H1 (cell line): ENCODE data around the gene AGBL4. TPM values are rescaled to one million over a fixed set of nuclear protein-coding genes. Genes with fewer than 3 reads are reported as not detected.

Source experiments
- CTCF ChIA-PET: fragments of 300-600 bp; sonication (Branson Sonifier 250); formaldehyde crosslinking; loops from one replicate; lab custom pipeline; 2021; ENCODE audit not compliant: partially characterized antibody; lab: Charles Lee
- POLR2A ChIA-PET: fragments of 300-600 bp; sonication (Branson Sonifier 250); formaldehyde crosslinking; loops from one replicate; lab custom pipeline; 2021; ENCODE audit warnings: inconsistent platforms; ENCODE audit not compliant: partially characterized antibody; lab: Charles Lee
- DNase-seq, 2 experiments: peaks; one replicate each; pipeline versions ENCODE4 v3.0.0 to v3.0.0-alpha.2; 2010 to 2022; ENCODE audit warnings: low spot score in 2 of 2, low read depth in 1 of 2, mixed read lengths in 1 of 2
- FAIRE-seq: peaks from 2 replicates; lab custom pipeline; 2011; peaks lifted over from hg19 to GRCh38; lab: Jason Lieb, UNC
- H2AFZ ChIP-seq: 2 replicates; pipeline ENCODE4 v1.8.1; 2012; ENCODE audit warnings: low read length, inconsistent platforms
- H2AK5ac ChIP-seq: 2 replicates; pipeline ENCODE4 v1.6.1; 2013; ENCODE audit warnings: low read depth, low read length
- H2BK120ac ChIP-seq: replicated peaks from 2 replicates; pipeline ENCODE3; 2013; ENCODE audit warnings: low read depth, low read length, inconsistent platforms
- H2BK12ac ChIP-seq: 2 replicates; pipeline ENCODE4 v1.6.1; 2013; ENCODE audit warnings: low read depth, low read length
- H2BK15ac ChIP-seq: 2 replicates; pipeline ENCODE4 v1.6.1; 2013; ENCODE audit warnings: low read length
- H2BK20ac ChIP-seq: 2 replicates; pipeline ENCODE4 v1.6.1; 2013; ENCODE audit warnings: low read length
- H2BK5ac ChIP-seq: 2 replicates; pipeline ENCODE4 v1.6.1; 2013; ENCODE audit warnings: low read depth, low read length
- H3K14ac ChIP-seq: 2 replicates; pipeline ENCODE4 v1.6.1; 2013; ENCODE audit warnings: inconsistent platforms; ENCODE audit not compliant: insufficient read length
- H3K18ac ChIP-seq: 2 replicates; pipeline ENCODE4 v1.6.1; 2013; ENCODE audit warnings: low read length; ENCODE audit errors: extremely low read depth
- H3K23ac ChIP-seq: 2 replicates; pipeline ENCODE4 v1.6.1; 2013; ENCODE audit warnings: inconsistent platforms; ENCODE audit not compliant: insufficient read length
- H3K23me2 ChIP-seq: 2 replicates; pipeline ENCODE4 v1.6.1; 2013; ENCODE audit warnings: low read depth, low read length
- H3K27ac ChIP-seq: 2 replicates; pipeline ENCODE4 v1.6.1; 2011; ENCODE audit warnings: low read depth, low read length, inconsistent platforms
- H3K27me3 ChIP-seq, 4 experiments: replicated peaks in 1 of 4; 1 replicate in 1 of 4; 2 replicates in 3 of 4; pipeline versions ENCODE4 v1.6.1 to v1.8.1; 2011 to 2013; ENCODE audit warnings: low read length in 3 of 4, mild to moderate bottlenecking in 3 of 4, inconsistent platforms in 2 of 4, mixed read lengths in 2 of 4, moderate library complexity in 1 of 4; ENCODE audit not compliant: control insufficient read depth in 3 of 4, insufficient read depth in 3 of 4; ENCODE audit errors: extremely low read depth in 1 of 4
- H3K36me3 ChIP-seq, 4 experiments: 2 replicates each; pipeline versions ENCODE4 v1.6.1 to v1.8.1; 2011 to 2013; ENCODE audit warnings: mild to moderate bottlenecking in 4 of 4, low read length in 3 of 4, moderate library complexity in 2 of 4, control low read depth in 1 of 4, inconsistent platforms in 1 of 4; ENCODE audit not compliant: insufficient read depth in 4 of 4, control insufficient read depth in 2 of 4
- H3K4ac ChIP-seq: replicated peaks from 2 replicates; pipeline ENCODE3; 2013; ENCODE audit warnings: low read length, low read depth, mixed read lengths, inconsistent platforms; ENCODE audit not compliant: insufficient read length
- H3K4me1 ChIP-seq, 4 experiments: replicated peaks in 1 of 4; 1 replicate in 1 of 4; 2 replicates in 3 of 4; pipeline versions ENCODE4 v1.6.1 to v1.8.1; 2011 to 2013; ENCODE audit warnings: low read length in 3 of 4, inconsistent platforms in 2 of 4, mixed read lengths in 1 of 4; ENCODE audit not compliant: insufficient read depth in 4 of 4, control insufficient read depth in 3 of 4
- H3K4me2 ChIP-seq, 2 experiments: 2 replicates each; pipeline versions ENCODE4 v1.6.1 to v1.8.1; 2011 to 2013; ENCODE audit warnings: low read depth in 2 of 2, low read length in 2 of 2, control low read depth in 1 of 2, inconsistent platforms in 1 of 2, mild to moderate bottlenecking in 1 of 2; ENCODE audit not compliant: insufficient read depth in 1 of 2
- H3K4me3 ChIP-seq, 4 experiments: fragments of 200-600, 300-600 bp in 1 of 4; sonication (generic), shearing (Covaris generic), sonication (Bioruptor Twin) in 1 of 4; 2 replicates each; pipeline versions ENCODE4 v1.5.1 to v1.8.1; 2011 to 2016; ENCODE audit warnings: low read length in 4 of 4, low read depth in 3 of 4, control low read depth in 2 of 4, inconsistent platforms in 2 of 4, mild to moderate bottlenecking in 2 of 4, mixed read lengths in 1 of 4, moderate library complexity in 1 of 4; ENCODE audit not compliant: insufficient read depth in 2 of 4; ENCODE audit errors: extremely low read depth in 1 of 4
- H3K56ac ChIP-seq: replicated peaks from 2 replicates; pipeline ENCODE3; 2013; ENCODE audit warnings: low read depth, mild to moderate bottlenecking, mixed read lengths, low read length, inconsistent platforms; ENCODE audit not compliant: insufficient read length
- H3K79me1 ChIP-seq: 2 replicates; pipeline ENCODE4 v1.6.1; 2013; ENCODE audit warnings: low read depth, low read length, control low read depth
- H3K79me2 ChIP-seq, 2 experiments: 2 replicates each; pipeline versions ENCODE4 v1.6.1 to v1.8.1; 2012 to 2013; ENCODE audit warnings: low read length in 2 of 2, mild to moderate bottlenecking in 2 of 2, inconsistent platforms in 1 of 2; ENCODE audit not compliant: insufficient read depth in 2 of 2, control insufficient read depth in 1 of 2
- H3K9ac ChIP-seq, 4 experiments: replicated peaks in 1 of 4; 1 replicate in 1 of 4; 2 replicates in 3 of 4; pipeline versions ENCODE4 v1.6.1 to v1.8.1; 2011 to 2013; ENCODE audit warnings: low read depth in 3 of 4, low read length in 3 of 4, control low read depth in 2 of 4, mild to moderate bottlenecking in 2 of 4, moderate library complexity in 2 of 4, inconsistent platforms in 1 of 4; ENCODE audit errors: extremely low read depth in 1 of 4
- H3K9me3 ChIP-seq, 2 experiments: 2 replicates each; pipeline versions ENCODE4 v1.6.1 to v1.8.1; 2012 to 2013; ENCODE audit warnings: mild to moderate bottlenecking in 2 of 2, moderate library complexity in 2 of 2, control low read depth in 1 of 2, inconsistent platforms in 1 of 2, low read depth in 1 of 2, low read length in 1 of 2, mixed read lengths in 1 of 2; ENCODE audit not compliant: insufficient read depth in 2 of 2
- H4K20me1 ChIP-seq, 2 experiments: replicated peaks in 1 of 2; 2 replicates each; pipeline versions ENCODE3 to v1.8.1; 2011 to 2013; ENCODE audit warnings: inconsistent platforms in 2 of 2, low read length in 2 of 2, mild to moderate bottlenecking in 1 of 2; ENCODE audit not compliant: insufficient read depth in 2 of 2, control insufficient read depth in 1 of 2
- H4K5ac ChIP-seq: 2 replicates; pipeline ENCODE4 v1.6.1; 2013; ENCODE audit warnings: low read length, low read depth, mixed read lengths, inconsistent platforms; ENCODE audit not compliant: insufficient read length
- H4K8ac ChIP-seq: 2 replicates; pipeline ENCODE4 v1.8.0; 2013; ENCODE audit warnings: mild to moderate bottlenecking, moderate library complexity, low read length, inconsistent platforms; ENCODE audit not compliant: insufficient read depth; ENCODE audit errors: extremely low read depth
- H4K91ac ChIP-seq: replicated peaks from 2 replicates; pipeline ENCODE3; 2013; ENCODE audit warnings: low read length, mixed read lengths, inconsistent platforms; ENCODE audit not compliant: insufficient read length
- POLR2AphosphoS5 ChIP-seq: IDR thresholded peaks from 2 replicates; pipeline ENCODE4 v1.6.1; 2011; ENCODE audit warnings: low read depth, low read length
- WGBS, 2 experiments: shearing (Covaris generic) in 1 of 2; methylation state at CpG; one replicate each; pipeline versions ENCODE4 v1.1.6 to v1.1.7; 2013 to 2015; ENCODE audit warnings: low lambda C conversion rate in 2 of 2, mixed read lengths in 2 of 2, inconsistent platforms in 1 of 2, low coverage in 1 of 2, missing lambda C conversion rate in 1 of 2; ENCODE audit not compliant: insufficient replicate concordance in 2 of 2, insufficient coverage in 1 of 2, insufficient read length in 1 of 2; ENCODE audit errors: extremely low coverage in 1 of 2, missing lambda C conversion rate in 1 of 2; 5-methylcytosine and 5-hydroxymethylcytosine counted together
- polyA plus RNA-seq, 7 experiments: library from polyadenylated mRNA; depleted of rRNA in 3 of 7; stranded (reverse) in 5 of 7; unstranded in 2 of 7; fragments of >200 nt in 5 of 7; fragments of 200-250 nt in 2 of 7; gene quantifications; 1 replicate in 5 of 7; 2 replicates in 1 of 7; 4 replicates in 1 of 7; pipeline versions ENCODE4 v1.2.1 to v1.2.3, GENCODE V29; 2011 to 2013; ENCODE audit warnings: missing spikeins in 2 of 7, mixed read lengths in 2 of 7
- total RNA-seq: library from RNA; stranded (reverse); fragmentation: NEBNext Ultra II Directional; extraction: Animal tissue kit (Norgen Biotek cat#: 25700); gene quantifications from 2 replicates; pipeline ENCODE4 v1.2.1, GENCODE V29; 2021

AGBL4 gene
- total and polyA plus RNA-seq, 2 of the 8 experiments (the other 6 are each of a cell fraction or from before 2014, with no cell fraction given) = 0.41 to 0.45 TPM

DNA sequence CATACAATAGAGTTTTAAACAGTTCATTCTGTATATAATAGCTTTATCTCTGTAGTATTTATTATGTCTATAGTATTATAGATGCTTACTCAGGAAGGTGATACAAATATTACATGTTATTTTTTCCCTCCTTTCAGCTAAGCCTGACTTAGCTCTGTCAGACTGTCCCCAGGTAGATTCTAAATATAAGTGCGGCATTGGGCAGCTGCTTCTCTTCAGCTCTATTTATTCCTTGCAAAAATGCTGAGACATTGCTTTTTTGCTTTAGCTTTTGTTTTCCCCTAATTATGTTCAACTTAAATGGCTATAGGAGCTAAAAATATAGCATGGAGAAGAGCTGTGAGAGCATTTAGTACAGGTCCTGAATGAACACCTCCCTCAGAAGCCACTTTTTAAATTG lies 1043.8 kb downstream of the AGBL4 start:
- WGBS, 2 experiments = 85% methylated on average over 1 of the region's 1 CpG; no CpG with 5 or more reads in 1 of the 2 experiments
- Histone ChIP-seq H3K79me2 (no peaks in the 10 kb centered on the region), H4K91ac (no peak overlapping the region), H2BK15ac (no peak overlapping the region), H3K23me2 (no peaks in the 10 kb centered on the region), H2BK120ac (no peak overlapping the region), H3K36me3 (no peaks in the 10 kb centered on the region), H3K4me1 (no peaks in the 10 kb centered on the region), H3K18ac (no peak overlapping the region), H2AFZ (no peak overlapping the region), H2BK12ac (no peak overlapping the region), H3K4ac (no peak overlapping the region), H3K27ac (no peak overlapping the region), H3K27me3 (no peaks in the 10 kb centered on the region), H2BK20ac (no peak overlapping the region), H3K4me2 (no peak overlapping the region), H3K56ac (no peak overlapping the region), H3K14ac (no peak overlapping the region), H2BK5ac (no peak overlapping the region), H3K9ac (no peak overlapping the region), H3K23ac (no peak overlapping the region), H3K9me3 (peaks cover 63 to 67% of the 10 kb centered on the region in 2 experiments), H2AK5ac (no peak overlapping the region), H3K4me3 (no peak overlapping the region), H4K8ac (no peak overlapping the region), H3K79me1 (no peaks in the 10 kb centered on the region), H4K5ac (no peak overlapping the region), H4K20me1 (no peaks in the 10 kb centered on the region)
- CTCF ChIA-PET = no interaction called here
- POLR2A ChIA-PET = no interaction called here
- no peak for TF ChIP-seq POLR2AphosphoS5
- DNase-seq (no peak), FAIRE-seq (no peak)
